ENCODE measurements around the gene CAPRIN2.
A peak's percentile ranks its signal among the peaks of the same experiment; 100 is the strongest.

The CAPRIN2 gene, protein sequence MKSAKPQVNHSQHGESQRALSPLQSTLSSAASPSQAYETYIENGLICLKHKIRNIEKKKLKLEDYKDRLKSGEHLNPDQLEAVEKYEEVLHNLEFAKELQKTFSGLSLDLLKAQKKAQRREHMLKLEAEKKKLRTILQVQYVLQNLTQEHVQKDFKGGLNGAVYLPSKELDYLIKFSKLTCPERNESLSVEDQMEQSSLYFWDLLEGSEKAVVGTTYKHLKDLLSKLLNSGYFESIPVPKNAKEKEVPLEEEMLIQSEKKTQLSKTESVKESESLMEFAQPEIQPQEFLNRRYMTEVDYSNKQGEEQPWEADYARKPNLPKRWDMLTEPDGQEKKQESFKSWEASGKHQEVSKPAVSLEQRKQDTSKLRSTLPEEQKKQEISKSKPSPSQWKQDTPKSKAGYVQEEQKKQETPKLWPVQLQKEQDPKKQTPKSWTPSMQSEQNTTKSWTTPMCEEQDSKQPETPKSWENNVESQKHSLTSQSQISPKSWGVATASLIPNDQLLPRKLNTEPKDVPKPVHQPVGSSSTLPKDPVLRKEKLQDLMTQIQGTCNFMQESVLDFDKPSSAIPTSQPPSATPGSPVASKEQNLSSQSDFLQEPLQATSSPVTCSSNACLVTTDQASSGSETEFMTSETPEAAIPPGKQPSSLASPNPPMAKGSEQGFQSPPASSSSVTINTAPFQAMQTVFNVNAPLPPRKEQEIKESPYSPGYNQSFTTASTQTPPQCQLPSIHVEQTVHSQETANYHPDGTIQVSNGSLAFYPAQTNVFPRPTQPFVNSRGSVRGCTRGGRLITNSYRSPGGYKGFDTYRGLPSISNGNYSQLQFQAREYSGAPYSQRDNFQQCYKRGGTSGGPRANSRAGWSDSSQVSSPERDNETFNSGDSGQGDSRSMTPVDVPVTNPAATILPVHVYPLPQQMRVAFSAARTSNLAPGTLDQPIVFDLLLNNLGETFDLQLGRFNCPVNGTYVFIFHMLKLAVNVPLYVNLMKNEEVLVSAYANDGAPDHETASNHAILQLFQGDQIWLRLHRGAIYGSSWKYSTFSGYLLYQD

DNA sequence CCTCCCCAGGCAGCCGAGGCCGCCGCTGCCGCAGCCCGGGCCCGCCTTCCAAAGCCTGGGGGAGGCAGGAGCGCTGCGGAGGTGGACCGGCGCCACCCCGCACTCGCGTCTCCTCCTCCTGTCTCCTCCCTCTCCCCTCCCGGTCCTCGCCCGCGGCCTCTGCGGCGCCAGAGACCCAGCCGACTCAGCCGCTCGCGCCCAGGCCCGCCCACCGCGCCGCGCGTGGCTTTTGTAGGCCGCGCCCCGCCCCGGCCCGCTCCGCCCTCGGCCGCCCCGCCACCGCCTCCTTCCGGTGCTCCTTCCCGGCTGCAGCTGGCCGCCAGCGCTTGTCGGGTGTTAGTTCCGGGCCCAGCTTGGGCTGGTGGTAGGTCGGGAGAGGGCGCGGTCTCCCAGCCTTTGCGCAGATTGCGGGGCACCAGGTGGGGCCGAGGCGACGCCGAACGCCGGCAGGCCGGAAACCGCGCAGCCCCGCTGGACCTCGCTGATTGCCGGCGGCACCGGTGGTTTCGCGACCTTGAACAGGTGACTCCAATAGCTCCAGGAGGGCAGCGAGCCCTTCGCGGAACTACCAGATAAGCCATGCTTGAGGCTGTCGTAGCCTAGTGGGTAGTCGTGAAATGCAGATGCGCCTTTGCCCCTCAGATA, at the start of gene CAPRIN2:
CAPRIN2 (minus strand) TSS at position 202 of the 645 bp plus-strand sequence. CDS start 1,431 bp downstream, outside the sequence.
- DNase-seq, result peak; percentile 91

DNA sequence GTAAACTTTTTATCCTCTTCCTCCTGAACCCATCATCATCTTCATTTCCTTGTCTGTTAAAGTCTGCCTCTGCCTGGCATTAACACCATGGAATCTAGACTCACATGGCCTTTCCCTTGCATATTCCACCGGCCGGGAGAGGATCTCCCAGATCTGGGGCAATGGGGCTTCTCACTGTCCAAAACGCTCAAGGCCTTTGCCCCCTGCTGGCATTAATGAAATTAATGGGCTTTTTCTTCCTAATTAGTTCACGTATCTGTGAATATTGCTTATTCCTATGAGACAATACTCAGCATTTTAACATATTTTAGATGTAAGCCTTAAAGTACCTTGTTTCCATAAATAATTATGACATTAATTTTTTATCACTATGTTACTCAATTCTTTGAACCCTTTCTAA, 42.9 kb upstream of the CAPRIN2 start:
- DNase-seq, result no peak

DNA sequence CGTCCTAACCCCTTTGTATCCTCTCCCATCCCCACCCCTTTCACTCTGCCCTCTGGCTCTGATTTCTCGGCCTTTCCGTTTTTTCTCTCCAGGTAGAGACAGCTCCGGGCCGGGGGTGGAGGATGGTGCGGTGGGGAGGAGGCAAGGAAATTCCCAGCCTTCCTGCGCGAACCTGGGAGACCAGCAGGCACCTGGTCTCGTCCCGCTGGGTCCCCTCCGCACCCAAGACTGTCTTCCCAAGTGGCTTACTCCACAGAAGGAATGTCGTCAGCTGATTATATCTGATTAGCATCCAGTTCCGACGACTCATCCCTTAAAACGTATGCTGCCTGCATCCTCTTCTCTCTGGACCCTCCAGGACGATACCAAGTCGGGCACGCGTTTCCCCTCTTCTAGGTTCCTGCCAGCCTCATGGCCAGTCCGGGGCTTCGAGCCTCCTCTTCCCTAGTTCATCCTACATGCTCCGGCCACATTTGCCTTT, 42.2 kb upstream of the CAPRIN2 start:
- DNase-seq, result no peak

DNA sequence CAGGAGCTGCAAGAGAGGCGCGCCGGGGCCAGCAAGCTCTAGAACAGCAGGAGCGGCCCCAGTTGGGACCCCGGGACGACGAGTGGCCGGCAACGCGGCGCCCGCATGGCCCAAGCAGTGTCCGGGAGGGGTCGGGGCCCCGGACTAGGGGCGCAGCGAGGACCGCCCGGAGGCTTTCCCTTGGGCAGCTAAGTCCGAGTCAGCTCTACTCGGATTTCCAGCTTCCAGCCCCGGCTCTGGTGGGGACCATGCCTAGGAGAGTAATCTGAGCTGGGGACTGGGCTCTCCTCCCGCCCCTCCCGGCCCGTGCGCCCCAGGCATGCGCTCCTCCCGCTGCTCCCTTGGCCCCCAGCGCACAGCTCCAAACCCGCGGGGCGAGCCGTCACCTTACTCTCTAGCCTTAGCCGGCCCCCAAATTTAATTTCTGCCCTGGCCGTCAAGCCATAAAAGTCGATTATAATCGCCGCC, 41.6 kb upstream of the CAPRIN2 start:
- DNase-seq, result no peak

DNA sequence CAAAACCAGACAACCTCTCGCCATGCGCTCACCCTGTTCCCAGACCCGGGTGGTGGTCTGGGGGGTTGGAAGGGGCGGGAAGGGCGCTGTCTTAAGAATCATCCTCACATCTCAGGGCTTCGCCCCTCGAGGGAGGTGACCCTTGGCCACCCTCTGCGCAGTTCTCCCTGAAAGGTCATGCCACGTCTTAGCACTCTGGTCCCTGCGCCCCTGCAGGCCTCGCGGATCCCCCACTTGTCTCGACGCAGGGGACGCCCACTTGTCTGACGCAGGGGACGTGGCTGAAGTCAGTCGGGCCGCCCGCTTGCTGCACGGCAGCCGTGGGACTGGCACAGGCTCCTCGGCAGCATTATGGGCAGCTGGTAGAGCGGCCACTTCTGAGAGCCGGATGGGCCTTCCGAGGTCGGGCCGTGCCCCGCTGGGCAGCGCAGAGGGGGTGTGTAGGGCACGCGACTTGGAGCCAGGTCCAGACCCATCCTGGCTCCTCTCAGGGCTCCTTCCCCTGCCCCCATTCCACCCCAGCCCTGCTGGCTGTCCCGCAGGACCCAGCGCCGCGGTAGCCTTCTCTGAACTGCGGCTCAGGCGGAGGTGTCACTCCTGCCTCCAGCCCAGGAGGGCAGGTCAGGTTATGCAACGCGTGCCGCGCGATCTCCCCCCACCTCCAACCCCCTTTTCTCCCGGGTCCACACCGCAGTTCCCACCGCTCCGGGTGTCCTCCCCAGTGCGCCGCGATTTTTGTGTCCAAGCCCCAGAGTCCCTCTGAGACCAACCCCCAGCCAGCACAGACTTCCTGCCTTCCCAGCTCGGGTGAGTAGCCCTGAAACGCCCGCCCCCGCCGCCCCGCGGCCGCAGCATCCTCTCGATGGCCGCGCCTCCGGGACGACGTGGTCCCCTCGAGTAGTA, 40.9 kb upstream of the CAPRIN2 start:
- no peak for DNase-seq

DNA sequence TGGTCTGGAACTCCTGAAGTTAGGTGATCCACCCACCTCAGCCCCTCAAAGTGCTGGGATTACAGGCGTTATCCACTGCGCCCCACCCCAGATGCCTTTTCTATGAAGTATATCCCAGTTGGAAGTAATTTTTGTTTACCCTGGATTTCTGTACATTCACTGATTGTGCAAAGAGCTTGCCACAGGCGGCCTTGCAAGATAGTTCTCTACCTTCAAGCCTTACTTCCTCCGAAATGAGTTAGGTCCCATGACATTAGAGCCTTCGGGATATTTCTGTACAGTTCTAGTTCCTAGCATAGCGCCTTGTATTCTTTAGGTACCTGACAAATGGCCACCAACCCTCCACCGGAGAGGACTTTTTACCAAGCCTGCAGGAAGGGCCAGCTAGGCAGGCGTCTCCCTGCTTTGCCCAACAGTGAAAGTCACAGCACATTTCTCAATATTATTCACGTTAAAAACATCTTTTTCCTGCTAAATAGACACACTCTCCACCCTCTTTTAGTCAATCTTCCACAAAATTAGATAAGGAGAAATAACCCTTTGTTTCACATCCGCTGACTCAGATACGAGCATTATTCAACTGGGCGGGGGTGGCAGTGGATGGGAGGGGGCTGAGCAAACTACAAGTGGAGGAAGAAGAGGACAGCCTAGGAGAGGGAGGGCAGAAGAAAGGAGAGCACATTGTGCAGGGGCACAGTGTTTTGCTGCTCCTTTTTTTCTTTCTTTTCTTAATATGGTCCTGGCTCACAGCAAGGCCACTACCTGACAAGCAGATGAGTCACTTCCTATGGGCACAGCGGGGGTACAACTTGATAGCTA, 40.0 kb upstream of the CAPRIN2 start:
- DNase-seq, result no peak

DNA sequence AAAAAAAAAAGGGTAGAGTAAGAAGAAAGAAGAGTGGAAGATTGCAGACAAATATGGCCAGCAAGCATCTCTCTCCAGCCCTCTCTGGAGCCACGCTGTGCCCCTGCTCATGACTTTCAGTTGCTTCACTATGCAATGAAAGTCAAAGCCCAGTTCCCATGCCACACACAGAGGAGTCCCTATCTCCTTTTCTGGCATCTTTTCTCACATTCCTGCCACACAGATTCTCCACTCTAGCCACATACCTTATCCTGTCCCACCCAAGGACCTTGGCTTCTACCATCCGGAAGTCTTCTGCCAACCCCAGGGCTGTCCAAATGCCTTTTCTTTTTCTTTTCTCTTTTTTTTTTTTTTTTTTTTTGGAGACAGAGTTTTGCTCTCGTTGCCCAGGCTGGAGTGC, 39.3 kb upstream of the CAPRIN2 start:
- DNase-seq, result no peak

DNA sequence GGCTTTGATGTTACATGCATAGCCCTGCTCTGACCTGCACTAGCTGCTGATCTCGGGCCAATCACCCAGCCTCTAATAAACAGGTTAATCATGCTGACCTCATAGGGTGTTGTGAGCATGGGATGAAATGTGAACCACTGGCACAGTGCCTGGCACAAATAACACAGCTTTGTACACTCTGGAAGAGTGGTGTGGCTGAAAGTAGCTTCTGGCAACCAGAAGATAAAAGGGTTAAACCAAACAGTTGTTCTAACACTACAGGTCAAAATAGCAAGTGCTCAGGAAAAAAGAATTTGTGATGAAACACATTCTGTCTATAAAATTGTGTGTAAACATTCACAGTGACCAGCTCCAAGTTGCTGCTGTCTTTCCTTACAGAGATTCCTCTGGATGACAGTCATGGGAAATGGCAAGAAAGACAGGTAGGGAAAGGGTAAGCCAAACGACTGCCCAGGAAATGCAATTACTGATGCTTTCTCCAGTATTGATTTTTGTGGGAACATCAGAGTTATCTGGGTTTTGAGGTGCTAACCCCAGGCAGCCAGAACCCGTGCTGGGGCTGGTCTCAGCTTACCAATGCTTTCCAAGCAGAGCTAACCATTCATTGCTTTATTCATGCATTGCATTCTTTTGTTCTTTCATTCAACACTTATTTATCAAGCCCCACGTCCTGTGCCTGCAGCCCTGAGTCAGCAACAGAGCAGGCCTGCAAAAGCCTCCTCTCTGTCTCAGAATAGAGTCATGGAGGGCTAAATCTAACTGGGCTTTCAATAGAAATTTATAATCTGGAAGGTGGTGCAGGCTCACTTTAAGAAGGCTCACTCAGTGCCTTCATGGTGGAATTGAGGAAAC, 38.1 kb upstream of the CAPRIN2 start:
- DNase-seq, result no peak

DNA sequence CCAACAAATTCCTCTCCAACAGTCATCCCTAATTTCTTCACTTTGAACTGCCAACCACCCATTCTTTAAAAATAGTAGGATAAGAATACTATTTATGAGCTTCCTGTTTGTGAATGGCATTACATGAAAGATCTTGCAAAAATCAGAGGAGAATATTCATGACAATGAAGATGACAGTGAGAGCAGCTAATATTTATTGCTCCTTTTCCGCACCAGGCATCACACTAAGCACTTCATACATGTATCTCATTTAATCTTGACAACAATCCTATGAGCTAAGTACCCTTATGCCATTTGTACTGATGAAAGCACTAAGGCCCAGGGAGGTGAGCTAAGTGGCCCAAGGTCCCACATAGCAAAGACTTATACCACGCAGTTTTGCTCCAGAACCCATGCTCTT, 37.3 kb upstream of the CAPRIN2 start:
- no peak for DNase-seq

DNA sequence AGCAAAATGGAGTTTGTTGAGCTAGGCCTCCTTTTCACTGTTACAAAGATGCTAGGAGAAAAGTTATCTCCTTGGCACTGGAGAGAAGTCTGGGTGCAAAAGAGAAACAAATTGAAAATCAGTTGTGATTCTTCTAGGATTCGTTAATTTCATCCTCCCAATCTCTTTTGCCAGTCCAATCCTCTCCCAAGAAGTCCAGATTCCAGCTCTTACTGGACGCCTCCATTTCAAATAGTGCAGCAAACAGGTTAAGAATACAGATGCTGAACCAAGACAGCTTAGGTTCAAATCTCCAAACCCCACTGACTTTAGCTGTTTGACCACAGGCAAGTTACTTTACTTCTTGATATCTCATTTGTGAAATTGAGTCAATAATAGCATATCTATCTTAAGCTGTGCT, 34.0 kb upstream of the CAPRIN2 start:
- no peak for DNase-seq

DNA sequence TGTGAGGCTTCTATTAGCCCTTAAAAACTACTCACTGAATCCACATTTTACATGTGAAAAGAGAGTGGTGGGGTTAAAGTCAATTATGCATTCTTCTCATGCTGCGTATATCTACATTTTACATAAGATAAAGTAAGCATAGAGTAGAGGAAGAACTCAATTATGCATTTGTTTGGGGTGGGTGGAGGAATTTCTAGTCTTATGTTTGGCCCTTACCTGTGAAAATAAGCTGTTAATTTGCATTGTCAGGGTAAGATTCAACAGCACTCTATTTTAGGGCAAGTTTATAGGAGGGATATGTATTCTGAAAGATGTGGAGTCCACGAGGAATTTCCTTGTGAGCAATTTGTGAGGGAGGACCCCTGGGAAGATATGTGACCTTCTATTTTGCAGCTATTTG, 30.9 kb upstream of the CAPRIN2 start:
- no peak for DNase-seq

DNA sequence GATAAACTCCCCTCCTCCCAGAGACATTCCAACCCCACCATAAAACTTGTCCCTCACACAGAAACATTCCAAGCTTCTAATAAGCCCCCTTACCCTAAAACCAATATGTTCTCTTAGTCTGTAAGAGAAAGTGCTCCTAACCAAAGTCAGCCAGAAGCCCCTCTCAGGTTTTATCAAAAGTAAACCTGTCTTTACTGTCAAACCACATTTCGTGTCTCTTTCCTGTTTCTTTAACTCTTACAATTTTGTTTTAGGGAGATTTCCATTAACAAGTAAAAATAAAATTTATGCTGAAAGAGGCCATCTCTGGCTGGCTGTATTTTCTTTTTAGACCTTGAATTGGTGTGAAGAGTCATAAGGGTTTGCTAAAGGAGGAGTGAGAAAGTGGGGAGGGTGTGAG, 29.8 kb upstream of the CAPRIN2 start:
- no peak for DNase-seq

DNA sequence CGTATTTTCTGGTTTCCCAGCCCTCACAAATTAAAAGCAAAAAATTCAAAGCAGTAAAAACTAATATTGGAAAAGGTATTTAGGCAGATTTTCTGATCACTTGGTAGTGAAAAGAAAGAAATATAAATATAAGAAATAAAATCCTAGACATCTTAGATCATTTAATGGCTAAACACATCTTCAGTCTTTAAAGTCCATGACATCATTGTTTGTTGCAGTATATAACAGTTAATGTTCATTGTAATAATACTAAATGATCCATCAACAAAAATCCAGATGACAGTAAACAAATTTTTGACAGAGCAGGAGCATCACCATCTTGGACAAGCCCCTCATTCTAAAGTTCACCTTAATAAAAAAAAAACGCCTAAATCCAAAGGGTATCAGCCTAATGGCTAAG, 29.2 kb upstream of the CAPRIN2 start:
- no peak for DNase-seq

DNA sequence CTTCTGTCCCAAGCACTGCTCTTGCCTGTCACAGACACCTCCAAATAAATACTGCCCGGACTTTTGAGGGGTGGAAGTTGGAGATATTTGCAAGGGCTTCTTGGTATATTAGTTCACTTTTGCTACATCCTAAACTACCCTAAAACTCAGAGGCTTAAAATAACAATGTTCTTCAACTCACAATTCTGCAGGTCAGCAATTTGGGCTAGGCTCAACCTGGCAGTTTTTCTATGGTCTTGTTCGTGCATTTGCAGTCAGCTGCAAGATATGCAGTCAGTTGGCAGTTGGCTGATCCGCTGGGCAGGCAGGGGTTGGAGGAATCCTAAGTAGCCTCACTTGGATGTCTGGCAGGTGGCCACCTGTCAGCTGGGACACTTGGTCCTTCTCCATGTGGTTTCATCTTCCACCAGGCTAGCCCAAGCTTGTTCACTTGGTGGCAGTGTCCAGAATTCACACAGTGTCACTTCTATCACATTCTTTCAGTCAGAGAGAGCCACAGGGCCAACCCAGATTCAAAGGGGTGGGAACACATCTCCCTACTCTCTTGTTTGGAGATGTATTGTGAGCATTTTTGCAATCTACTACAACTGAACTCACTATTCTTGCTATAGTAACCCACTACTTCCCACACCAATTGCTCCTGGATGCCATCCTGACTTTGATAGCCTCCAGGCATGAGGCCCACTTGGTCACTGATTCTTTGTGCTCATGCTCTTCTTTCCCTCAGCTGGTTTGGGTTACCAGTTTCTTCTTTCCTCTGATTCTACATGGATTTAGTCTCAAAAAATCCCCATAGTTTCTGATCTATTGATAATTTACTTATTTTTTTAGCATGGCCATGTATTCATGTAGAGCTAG, 27.8 kb upstream of the CAPRIN2 start:
- DNase-seq, result no peak

DNA sequence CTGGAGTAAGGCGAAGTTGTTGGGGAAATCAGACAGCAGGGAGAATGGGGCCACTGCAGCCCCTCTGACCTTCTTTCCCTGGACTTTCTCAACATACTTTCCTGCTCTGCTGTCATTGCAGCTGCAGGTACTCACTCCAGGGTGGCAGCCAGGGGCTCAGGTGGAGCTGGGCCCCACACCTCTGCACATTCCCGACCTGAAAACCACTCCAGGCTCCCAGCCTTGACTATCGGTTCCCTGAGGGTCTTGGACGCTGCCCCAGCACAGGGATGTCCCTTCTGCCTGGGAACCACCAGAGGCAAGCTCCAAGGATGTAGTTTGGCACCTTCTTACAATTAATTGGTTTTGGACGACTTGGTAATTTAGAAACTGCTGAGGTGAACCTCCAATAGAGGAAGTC, 24.8 kb upstream of the CAPRIN2 start:
- no peak for DNase-seq

DNA sequence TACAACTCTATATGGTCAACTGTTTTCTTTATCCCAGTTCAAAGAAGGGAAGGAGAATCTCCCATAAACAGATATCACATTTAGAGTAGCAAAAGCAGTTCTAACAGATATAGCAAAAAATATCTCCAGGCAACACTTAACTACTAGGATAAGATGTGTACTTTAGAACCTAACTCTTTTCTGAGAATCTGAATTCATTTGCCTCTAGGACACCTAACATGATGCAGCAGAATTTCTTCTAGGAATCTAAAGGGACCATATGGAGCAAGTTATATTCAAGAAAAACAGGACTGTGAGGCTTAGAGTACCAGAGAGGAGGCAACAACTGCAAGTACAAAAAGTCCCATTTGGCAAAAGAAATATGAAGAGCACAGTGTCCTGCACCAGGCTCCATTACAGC, 24.4 kb upstream of the CAPRIN2 start:
- no peak for DNase-seq

DNA sequence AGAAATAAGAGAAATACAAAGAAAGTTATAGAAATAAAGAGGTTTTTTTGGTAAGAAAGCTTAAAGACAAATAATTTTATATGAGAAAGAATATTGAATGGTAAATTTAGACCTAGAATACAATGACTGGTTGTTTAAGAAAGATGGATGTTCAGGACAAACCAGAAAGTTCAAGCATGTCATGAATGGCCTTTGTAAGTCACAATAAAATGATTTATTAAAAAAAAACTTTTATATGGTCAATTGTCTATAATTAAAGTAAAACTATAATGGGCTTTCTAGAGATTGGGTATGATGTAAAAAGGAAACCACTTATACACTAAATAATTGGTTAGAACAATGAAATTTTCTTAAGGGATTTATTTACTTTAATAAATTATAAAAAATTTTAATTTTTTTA, 19.8 kb upstream of the CAPRIN2 start:
- DNase-seq, result no peak

DNA sequence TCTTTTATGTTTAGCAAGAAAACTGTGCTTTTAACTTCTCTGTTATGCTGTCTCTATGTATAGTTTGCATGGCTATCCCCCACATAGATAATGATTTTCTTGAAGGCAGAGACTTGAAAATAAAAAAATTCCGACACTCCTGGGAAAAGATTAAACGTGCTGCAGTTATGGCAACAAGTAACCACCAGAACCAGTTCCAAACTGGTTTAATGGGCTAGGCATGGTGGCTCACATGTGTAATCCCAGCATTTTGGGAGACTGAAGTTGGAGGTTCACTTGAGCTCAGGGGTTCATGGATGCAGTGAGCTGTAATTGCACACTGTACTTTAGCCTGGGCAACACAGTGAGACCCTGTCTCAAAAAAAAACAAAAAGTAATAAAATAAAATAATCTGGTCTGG, 15.1 kb upstream of the CAPRIN2 start:
- no peak for DNase-seq

DNA sequence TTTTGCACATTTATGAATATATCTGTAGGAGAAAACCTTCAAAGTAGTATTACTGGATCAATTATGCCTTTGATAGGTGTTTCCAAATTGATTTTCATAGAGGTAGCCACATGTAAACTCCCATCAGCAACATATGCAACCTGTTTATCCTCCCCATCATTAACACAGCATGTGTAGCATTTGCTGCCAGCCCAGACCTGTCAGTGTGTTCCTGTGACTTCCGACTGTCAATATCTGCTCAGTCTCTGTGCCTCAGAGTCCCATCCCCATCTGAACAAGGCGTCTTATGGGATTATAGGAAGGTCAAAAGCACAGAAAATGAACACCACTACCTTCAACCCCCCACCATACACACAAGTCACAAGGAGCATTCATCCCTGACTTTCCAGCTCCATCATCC, 9.5 kb upstream of the CAPRIN2 start:
- DNase-seq, result no peak

Data from midbrain (tissue), 1 donor.